Measurements from ENCODE around the gene ESPN.

Gene ESPN

DNA sequence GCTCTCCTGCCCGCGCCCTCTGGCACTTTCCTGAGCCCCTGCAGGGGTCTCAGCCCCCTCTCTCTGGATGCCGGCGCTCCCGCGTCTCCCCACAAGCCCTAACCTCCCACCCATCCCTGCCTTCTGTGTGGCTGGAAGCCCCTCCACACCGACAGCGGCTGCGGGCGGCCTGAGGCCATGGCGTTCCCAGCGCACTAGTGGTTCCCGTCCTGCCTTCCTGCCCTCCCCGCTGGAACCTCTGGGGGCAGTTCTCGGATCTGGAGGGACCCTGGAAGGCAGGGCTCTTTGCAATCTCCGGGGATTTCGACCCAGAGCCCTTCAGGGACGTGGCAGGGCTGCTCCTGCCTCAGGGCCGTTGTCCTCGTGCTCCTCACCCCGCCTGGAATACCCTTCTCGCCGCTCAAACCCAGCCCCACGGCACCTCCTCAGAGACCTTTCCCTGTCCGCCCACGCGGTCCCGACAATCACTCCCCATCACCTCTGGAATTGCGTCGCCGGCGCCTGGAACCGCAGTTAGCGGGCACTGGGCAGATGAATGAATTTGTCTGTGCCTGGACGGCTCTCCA is 493 bp upstream of the ESPN start:
- Histone ChIP-seq H3K9me3 (ENCODE audit: control insufficient read depth, insufficient read depth, low read depth, low read length) (no peaks in the 10 kb centered on the region), H3K27ac (ENCODE audit: extremely low read depth, low read depth, low read length) (no peak overlapping the region), H3K36me3 (ENCODE audit: control insufficient read depth in 2 of 2, insufficient read depth in 1 of 2, low read length in 2 of 2) (no peaks in the 10 kb centered on the region), H3K4me3 (ENCODE audit: low read depth, low read length) (no peak overlapping the region; the same call in 1 of the 2 replicates), H3K4me1 (ENCODE audit: control insufficient read depth, insufficient read depth, low read length) (no peaks in the 10 kb centered on the region; the same call in 1 of the 2 replicates)
- CTCF ChIA-PET = interaction anchor here (0.5 to 6.5 kb wide), 19 partner anchors 10 to 222 kb away, joined by 3 to 117 read pairs (median 5); partner anchors contain the start of gene ACOT7
- POLR2A ChIA-PET = interaction anchor here (0.9 to 1.4 kb wide), 3 partner anchors 9 to 30 kb away, joined by 3 to 4 read pairs (median 3); no protein-coding TSS in a partner anchor
- TF ChIP-seq ZNF341 (tag by site-specific recombination; IDR thresholded peaks at IDR 0.05; ENCODE audit: low read depth) (0 out of 2 replicates have a peak, but pooled peaks have one; percentile 7), ZNF114 (tag by site-specific recombination; IDR thresholded peaks at IDR 0.05) (no peak), ZNF76 (tag by site-specific recombination; IDR thresholded peaks at IDR 0.05; ENCODE audit: borderline replicate concordance, low read depth) (peak; percentile 86), ZNF548 (tag by site-specific recombination; IDR thresholded peaks at IDR 0.05) (0 out of 2 replicates have a peak, but pooled peaks have one; percentile 10), ZNF449 (tag by site-specific recombination; IDR thresholded peaks at IDR 0.05) (no peak), ZFHX2 (tag by site-specific recombination; conservative IDR thresholded peaks at IDR 0.05) (peak; percentile 83), ZBTB7A (tag by site-specific recombination; IDR thresholded peaks at IDR 0.05; ENCODE audit: low read depth) (0 out of 2 replicates have a peak, but pooled peaks have one; percentile 27), ZNF423 (tag by site-specific recombination; IDR thresholded peaks at IDR 0.05) (0 out of 2 replicates have a peak, but pooled peaks have one; percentile 19), SP7 (tag by site-specific recombination; IDR thresholded peaks at IDR 0.05) (peak; percentile 43), ZNF16 (tag by site-specific recombination; IDR thresholded peaks at IDR 0.05; ENCODE audit: low read depth) (no peak), ZSCAN30 (tag by site-specific recombination; IDR thresholded peaks at IDR 0.05) (no peak), ZNF677 (tag by site-specific recombination; IDR thresholded peaks at IDR 0.05) (no peak), KLF8 (tag by site-specific recombination; IDR thresholded peaks at IDR 0.05) (peak; percentile 33; the same call in 1 of the 2 replicates), SP2 (tag by site-specific recombination; IDR thresholded peaks at IDR 0.05) (0 out of 2 replicates have a peak, but pooled peaks have one; percentile 27), KLF16 (tag by site-specific recombination; IDR thresholded peaks at IDR 0.05) (0 out of 2 replicates have a peak, but pooled peaks have one; percentile 32), KLF1 (tag by site-specific recombination; IDR thresholded peaks at IDR 0.05) (peak; percentile 7; the same call in 1 of the 2 replicates), ZNF792 (tag by site-specific recombination; IDR thresholded peaks at IDR 0.05) (no peak), EGR2 (tag by site-specific recombination; IDR thresholded peaks at IDR 0.05; ENCODE audit: low read depth) (peak; percentile 57), ZBTB20 (tag by site-specific recombination; IDR thresholded peaks at IDR 0.05) (peak; percentile 64; the same call in 1 of the 2 replicates), ZNF501 (tag by site-specific recombination; IDR thresholded peaks at IDR 0.05) (0 out of 2 replicates have a peak, but pooled peaks have one; percentile 33), GLIS2 (tag by site-specific recombination; IDR thresholded peaks at IDR 0.05) (peak; percentile 87), SP3 (tag by site-specific recombination; IDR thresholded peaks at IDR 0.05) (peak; percentile 25; the same call in 1 of the 2 replicates), ZBTB8A (tag by site-specific recombination; IDR thresholded peaks at IDR 0.05) (peak; percentile 46), ZBTB48 (tag by site-specific recombination; IDR thresholded peaks at IDR 0.05) (peak; percentile 84), ZIC2 (tag by site-specific recombination; IDR thresholded peaks at IDR 0.05) (peak; percentile 41), ZNF335 (tag by site-specific recombination; conservative IDR thresholded peaks at IDR 0.05) (peak; percentile 67)
- TF ChIP-seq, protein P1, sequence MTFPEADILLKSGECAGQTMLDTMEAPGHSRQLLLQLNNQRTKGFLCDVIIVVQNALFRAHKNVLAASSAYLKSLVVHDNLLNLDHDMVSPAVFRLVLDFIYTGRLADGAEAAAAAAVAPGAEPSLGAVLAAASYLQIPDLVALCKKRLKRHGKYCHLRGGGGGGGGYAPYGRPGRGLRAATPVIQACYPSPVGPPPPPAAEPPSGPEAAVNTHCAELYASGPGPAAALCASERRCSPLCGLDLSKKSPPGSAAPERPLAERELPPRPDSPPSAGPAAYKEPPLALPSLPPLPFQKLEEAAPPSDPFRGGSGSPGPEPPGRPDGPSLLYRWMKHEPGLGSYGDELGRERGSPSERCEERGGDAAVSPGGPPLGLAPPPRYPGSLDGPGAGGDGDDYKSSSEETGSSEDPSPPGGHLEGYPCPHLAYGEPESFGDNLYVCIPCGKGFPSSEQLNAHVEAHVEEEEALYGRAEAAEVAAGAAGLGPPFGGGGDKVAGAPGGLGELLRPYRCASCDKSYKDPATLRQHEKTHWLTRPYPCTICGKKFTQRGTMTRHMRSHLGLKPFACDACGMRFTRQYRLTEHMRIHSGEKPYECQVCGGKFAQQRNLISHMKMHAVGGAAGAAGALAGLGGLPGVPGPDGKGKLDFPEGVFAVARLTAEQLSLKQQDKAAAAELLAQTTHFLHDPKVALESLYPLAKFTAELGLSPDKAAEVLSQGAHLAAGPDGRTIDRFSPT (tag by site-specific recombination; IDR thresholded peaks at IDR 0.05) = peak; percentile 34; the same call in 1 of the 2 replicates
- TF ChIP-seq, protein P2, sequence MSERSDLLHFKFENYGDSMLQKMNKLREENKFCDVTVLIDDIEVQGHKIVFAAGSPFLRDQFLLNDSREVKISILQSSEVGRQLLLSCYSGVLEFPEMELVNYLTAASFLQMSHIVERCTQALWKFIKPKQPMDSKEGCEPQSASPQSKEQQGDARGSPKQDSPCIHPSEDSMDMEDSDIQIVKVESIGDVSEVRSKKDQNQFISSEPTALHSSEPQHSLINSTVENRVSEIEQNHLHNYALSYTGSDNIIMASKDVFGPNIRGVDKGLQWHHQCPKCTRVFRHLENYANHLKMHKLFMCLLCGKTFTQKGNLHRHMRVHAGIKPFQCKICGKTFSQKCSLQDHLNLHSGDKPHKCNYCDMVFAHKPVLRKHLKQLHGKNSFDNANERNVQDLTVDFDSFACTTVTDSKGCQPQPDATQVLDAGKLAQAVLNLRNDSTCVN (tag by site-specific recombination; optimal IDR thresholded peaks at IDR 0.05) = peak; percentile 44
